Measurements from ENCODE around the gene METTL25B.

Gene METTL25B

GRCh38 chr1:156733989-156734584 lies 5.8 kb downstream of the METTL25B start:
- peaks cover 77% of the 10 kb centered on the region for H3K36me3 ChIP-seq (ENCODE audit: control insufficient read depth, low read length)
- peaks cover 13% of the 10 kb centered on the region for H3F3A ChIP-seq (ENCODE audit: control insufficient read depth, insufficient read depth)
- H3K4me3 ChIP-seq (ENCODE audit: low read length), result no peak overlapping the region
- no peak for TF ChIP-seq CTCF (IDR thresholded peaks at IDR 0.05; ENCODE audit: low read depth, low read length, poor library complexity, severe bottlenecking)
- no peak for TF ChIP-seq EZH2phosphoT487 (IDR thresholded peaks at IDR 0.05; ENCODE audit: borderline replicate concordance, low read length)
- H3K4me1 ChIP-seq (ENCODE audit: control insufficient read depth, low read length), result peaks cover 11% of the 10 kb centered on the region
- H3K9me3 ChIP-seq (ENCODE audit: control insufficient read depth, insufficient read depth, low read length), result no peaks in the 10 kb centered on the region
- H4K20me1 ChIP-seq (ENCODE audit: control insufficient read depth, insufficient read depth, low read depth, low read length), result 0 out of 2 replicates have a peak, but pooled peaks cover 2% of the 10 kb centered on the region
- no peaks in the 10 kb centered on the region for H3K27me3 ChIP-seq (ENCODE audit: control insufficient read depth, low read length)
- H3K9me2 ChIP-seq (replicated peaks; ENCODE audit: control insufficient read depth, low read length), result no peaks in the 10 kb centered on the region
- H3K27ac ChIP-seq (ENCODE audit: low read depth, low read length), result no peak overlapping the region
- no peak overlapping the region for H3K4me2 ChIP-seq (ENCODE audit: low read length)
- peaks cover 25% of the 10 kb centered on the region for H3K79me2 ChIP-seq (ENCODE audit: control insufficient read depth, low read length)

- H3K79me2 ChIP-seq (ENCODE audit: control insufficient read depth, low read length), result peaks cover 26% of the 10 kb centered on the region
Observed at GRCh38 chr1:156738407-156738806, 10.1 kb downstream of the METTL25B start.

GRCh38 chr1:156738916-156739315 lies 10.6 kb downstream of the METTL25B start:
- peaks cover 26% of the 10 kb centered on the region for H3K79me2 ChIP-seq (ENCODE audit: control insufficient read depth, low read length)
- H3K27me3 ChIP-seq (ENCODE audit: control insufficient read depth, low read length), result no peaks in the 10 kb centered on the region
- no peaks in the 10 kb centered on the region for H3K9me3 ChIP-seq (ENCODE audit: control insufficient read depth, insufficient read depth, low read length)
- peaks cover 25% of the 10 kb centered on the region for H3K4me1 ChIP-seq (ENCODE audit: control insufficient read depth, low read length)
- no peak for TF ChIP-seq CTCF (IDR thresholded peaks at IDR 0.05; ENCODE audit: low read depth, low read length, poor library complexity, severe bottlenecking)
- TF ChIP-seq EZH2phosphoT487 (IDR thresholded peaks at IDR 0.05; ENCODE audit: borderline replicate concordance, low read length), result no peak
- peaks cover 84% of the 10 kb centered on the region for H3K36me3 ChIP-seq (ENCODE audit: control insufficient read depth, low read length)
- H3K9me2 ChIP-seq (replicated peaks; ENCODE audit: control insufficient read depth, low read length), result no peaks in the 10 kb centered on the region
- H4K20me1 ChIP-seq (ENCODE audit: control insufficient read depth, insufficient read depth, low read depth, low read length), result no peaks in the 10 kb centered on the region
- peak overlapping the region; percentile 83 for H3K4me2 ChIP-seq (ENCODE audit: low read length)
- no peak overlapping the region for H3K4me3 ChIP-seq (ENCODE audit: low read length)
- H3K27ac ChIP-seq (ENCODE audit: low read depth, low read length), result no peak overlapping the region
- peaks cover 25% of the 10 kb centered on the region for H3F3A ChIP-seq (ENCODE audit: control insufficient read depth, insufficient read depth)

More at GRCh38 chr1:156738407-156738806, 10.1 kb downstream of the METTL25B start:
- Histone ChIP-seq H3K4me3 (ENCODE audit: low read length) (no peak overlapping the region), H4K20me1 (ENCODE audit: control insufficient read depth, insufficient read depth, low read depth, low read length) (no peaks in the 10 kb centered on the region), H3K27ac (ENCODE audit: low read depth, low read length) (no peak overlapping the region), H3F3A (ENCODE audit: control insufficient read depth, insufficient read depth) (peaks cover 25% of the 10 kb centered on the region), H3K36me3 (ENCODE audit: control insufficient read depth, low read length) (peaks cover 84% of the 10 kb centered on the region), H3K9me3 (ENCODE audit: control insufficient read depth, insufficient read depth, low read length) (no peaks in the 10 kb centered on the region), H3K4me2 (ENCODE audit: low read length) (no peak overlapping the region), H3K27me3 (ENCODE audit: control insufficient read depth, low read length) (no peaks in the 10 kb centered on the region), H3K9me2 (replicated peaks; ENCODE audit: control insufficient read depth, low read length) (no peaks in the 10 kb centered on the region), H3K4me1 (ENCODE audit: control insufficient read depth, low read length) (peaks cover 25% of the 10 kb centered on the region)
- TF ChIP-seq CTCF (IDR thresholded peaks at IDR 0.05; ENCODE audit: low read depth, low read length, poor library complexity, severe bottlenecking), result no peak
- TF ChIP-seq EZH2phosphoT487 (IDR thresholded peaks at IDR 0.05; ENCODE audit: borderline replicate concordance, low read length), result no peak
